ENCODE measurements around the gene PRDM12.

PRDM12 gene

DNA sequence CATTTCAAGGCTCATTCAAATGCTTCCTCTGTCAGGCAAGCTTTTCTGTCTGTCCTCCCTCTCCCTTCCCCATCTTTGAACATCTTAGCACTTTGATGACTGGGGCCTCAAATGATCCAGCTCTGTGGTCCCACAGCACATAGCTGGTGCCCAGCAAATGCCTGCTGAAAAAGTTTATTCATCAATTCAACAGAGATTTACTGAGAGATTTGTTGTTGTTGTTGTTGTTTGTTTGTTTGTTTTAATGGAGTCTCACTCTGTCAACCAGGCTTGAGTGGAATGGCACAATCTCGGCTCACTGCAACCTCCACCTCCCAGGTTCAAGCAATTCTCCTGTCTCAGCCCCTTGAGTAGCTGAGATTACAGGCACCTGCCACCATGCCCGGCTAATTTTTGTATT is 23.2 kb downstream of the PRDM12 start:
- no peak for DNase-seq (ENCODE audit: low spot score)
- in situ Hi-C loops (cut with MboI; ENCODE audit: low sequenced_read_pairs, unreplicated experiment), result loop anchor here (25.0 kb wide), 1 partner anchor 225 kb away; no protein-coding TSS in a partner anchor
- TF ChIP-seq CTCF (IDR thresholded peaks at IDR 0.05; ENCODE audit: borderline replicate concordance, control extremely low read depth, extremely low read depth, insufficient read depth, missing control alignments), result no peak

GRCh38 chr9:130688072-130688471 is 23.7 kb downstream of the PRDM12 start:
- TF ChIP-seq CTCF (IDR thresholded peaks at IDR 0.05; ENCODE audit: borderline replicate concordance, control extremely low read depth, extremely low read depth, insufficient read depth, missing control alignments), result no peak
- no peak for DNase-seq (ENCODE audit: low spot score)
- in situ Hi-C loops (cut with MboI; ENCODE audit: low sequenced_read_pairs, unreplicated experiment), result loop anchor here (25.0 kb wide), 1 partner anchor 226 kb away; no protein-coding TSS in a partner anchor

GRCh38 chr9:130689572-130689936 is 25.2 kb downstream of the PRDM12 start:
- no peak for TF ChIP-seq CTCF (IDR thresholded peaks at IDR 0.05; ENCODE audit: borderline replicate concordance, control extremely low read depth, extremely low read depth, insufficient read depth, missing control alignments)
- DNase-seq (ENCODE audit: low spot score), result no peak
- in situ Hi-C loops (cut with MboI; ENCODE audit: low sequenced_read_pairs, unreplicated experiment), result loop anchor here (25.0 kb wide), 1 partner anchor 227 kb away; no protein-coding TSS in a partner anchor

GRCh38 chr9:130689937-130690700 is 25.7 kb downstream of the PRDM12 start:
- in situ Hi-C loops (cut with MboI; ENCODE audit: low sequenced_read_pairs, unreplicated experiment), result loop anchor here (25.0 kb wide), 1 partner anchor 228 kb away; no protein-coding TSS in a partner anchor
- TF ChIP-seq CTCF (IDR thresholded peaks at IDR 0.05; ENCODE audit: borderline replicate concordance, control extremely low read depth, extremely low read depth, insufficient read depth, missing control alignments), result no peak
- DNase-seq (ENCODE audit: low spot score), result peak; percentile 38

- in situ Hi-C loops (cut with MboI; ENCODE audit: low sequenced_read_pairs, unreplicated experiment), result loop anchor here (25.0 kb wide), 1 partner anchor 230 kb away; no protein-coding TSS in a partner anchor
- TF ChIP-seq CTCF (IDR thresholded peaks at IDR 0.05; ENCODE audit: borderline replicate concordance, control extremely low read depth, extremely low read depth, insufficient read depth, missing control alignments), result no peak
- no peak for DNase-seq (ENCODE audit: low spot score)
These were observed 27.9 kb downstream of the PRDM12 start for GRCh38 chr9:130692321-130692720.

DNA sequence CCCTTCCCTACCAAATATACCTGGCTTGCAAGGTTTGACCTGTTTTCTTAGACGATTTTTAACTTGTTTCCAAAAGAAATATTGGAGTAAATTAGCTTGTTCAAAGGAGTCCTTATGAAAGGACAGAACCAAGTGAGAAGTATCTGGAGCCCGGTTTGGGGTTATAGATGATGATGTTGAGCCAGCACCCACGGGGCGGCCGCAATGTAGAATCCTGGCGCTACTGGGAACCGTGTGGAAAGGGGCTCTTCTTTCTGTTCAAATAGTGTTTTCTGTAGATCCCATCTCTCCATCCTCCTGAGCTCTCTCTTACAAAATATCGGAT is 28.7 kb downstream of the PRDM12 start:
- TF ChIP-seq CTCF (IDR thresholded peaks at IDR 0.05; ENCODE audit: borderline replicate concordance, control extremely low read depth, extremely low read depth, insufficient read depth, missing control alignments), result no peak
- DNase-seq (ENCODE audit: low spot score), result peak; percentile 33
- in situ Hi-C loops (cut with MboI; ENCODE audit: low sequenced_read_pairs, unreplicated experiment), result loop anchor here (25.0 kb wide), 1 partner anchor 231 kb away; no protein-coding TSS in a partner anchor

All from GM13976 (cell line).